ENCODE data around the gene PKIG. TPM values are rescaled to one million over a fixed set of nuclear protein-coding genes. Genes with fewer than 3 reads are reported as not detected.

Gene PKIG
- total and polyA plus RNA-seq, 2 experiments from 2014 or later = 29.7 to 33.2 TPM

- H3K4me3 ChIP-seq = peak overlapping the region; percentile 96
- no peaks in the 10 kb centered on the region for H3K79me2 ChIP-seq (replicated peaks; ENCODE audit: insufficient read depth)
- Mint-ChIP-seq H3K9me3 (peaks cover 24% of the 10 kb centered on the region), H3K4me3 (peak overlapping the region; percentile 79; the same call in 2 of the 3 replicates), H3K27me3 (ENCODE audit: insufficient read depth, low read depth, poor library complexity) (peaks cover 36% of the 10 kb centered on the region), H3K27ac (no peak overlapping the region), H3K4me1 (peaks cover 38% of the 10 kb centered on the region), H3K36me3 (ENCODE audit: low read depth) (peaks cover 21% of the 10 kb centered on the region)
- no peak for ATAC-seq
- peaks cover 22% of the 10 kb centered on the region for H3K4me1 ChIP-seq (ENCODE audit: insufficient read depth)
- no peaks in the 10 kb centered on the region; the same call in 1 of the 2 replicates for H4K20me1 ChIP-seq (replicated peaks; ENCODE audit: insufficient read depth)
- peaks cover 6% of the 10 kb centered on the region; the same call in 1 of the 2 replicates for H3F3A ChIP-seq (replicated peaks; ENCODE audit: low read depth)
- H3K27ac ChIP-seq (ENCODE audit: low read depth) = no peak overlapping the region
- H3K4me2 ChIP-seq = peak overlapping the region; percentile 100
- H2AFZ ChIP-seq = peak overlapping the region; percentile 78
- H3K9me2 ChIP-seq (ENCODE audit: insufficient read depth) = no peaks in the 10 kb centered on the region
- DNase-seq (ENCODE audit: low spot score) = no peak
- TF ChIP-seq, protein P1, sequence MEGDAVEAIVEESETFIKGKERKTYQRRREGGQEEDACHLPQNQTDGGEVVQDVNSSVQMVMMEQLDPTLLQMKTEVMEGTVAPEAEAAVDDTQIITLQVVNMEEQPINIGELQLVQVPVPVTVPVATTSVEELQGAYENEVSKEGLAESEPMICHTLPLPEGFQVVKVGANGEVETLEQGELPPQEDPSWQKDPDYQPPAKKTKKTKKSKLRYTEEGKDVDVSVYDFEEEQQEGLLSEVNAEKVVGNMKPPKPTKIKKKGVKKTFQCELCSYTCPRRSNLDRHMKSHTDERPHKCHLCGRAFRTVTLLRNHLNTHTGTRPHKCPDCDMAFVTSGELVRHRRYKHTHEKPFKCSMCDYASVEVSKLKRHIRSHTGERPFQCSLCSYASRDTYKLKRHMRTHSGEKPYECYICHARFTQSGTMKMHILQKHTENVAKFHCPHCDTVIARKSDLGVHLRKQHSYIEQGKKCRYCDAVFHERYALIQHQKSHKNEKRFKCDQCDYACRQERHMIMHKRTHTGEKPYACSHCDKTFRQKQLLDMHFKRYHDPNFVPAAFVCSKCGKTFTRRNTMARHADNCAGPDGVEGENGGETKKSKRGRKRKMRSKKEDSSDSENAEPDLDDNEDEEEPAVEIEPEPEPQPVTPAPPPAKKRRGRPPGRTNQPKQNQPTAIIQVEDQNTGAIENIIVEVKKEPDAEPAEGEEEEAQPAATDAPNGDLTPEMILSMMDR (conservative IDR thresholded peaks at IDR 0.05; ENCODE audit: low read depth in 2 of 2) = no peak
- no peak for TF ChIP-seq EZH2phosphoT487 (IDR thresholded peaks at IDR 0.05; ENCODE audit: unreplicated experiment)
- no peak for TF ChIP-seq JUNB (IDR thresholded peaks at IDR 0.05; ENCODE audit: unreplicated experiment)
- no peaks in the 10 kb centered on the region for H3K36me3 ChIP-seq (ENCODE audit: insufficient read depth)
- peaks cover 32% of the 10 kb centered on the region for H3K27me3 ChIP-seq (ENCODE audit: insufficient read depth)
These were observed 69.0 kb downstream of the PKIG start for GRCh38 chr20:44651434-44651683.

DNA sequence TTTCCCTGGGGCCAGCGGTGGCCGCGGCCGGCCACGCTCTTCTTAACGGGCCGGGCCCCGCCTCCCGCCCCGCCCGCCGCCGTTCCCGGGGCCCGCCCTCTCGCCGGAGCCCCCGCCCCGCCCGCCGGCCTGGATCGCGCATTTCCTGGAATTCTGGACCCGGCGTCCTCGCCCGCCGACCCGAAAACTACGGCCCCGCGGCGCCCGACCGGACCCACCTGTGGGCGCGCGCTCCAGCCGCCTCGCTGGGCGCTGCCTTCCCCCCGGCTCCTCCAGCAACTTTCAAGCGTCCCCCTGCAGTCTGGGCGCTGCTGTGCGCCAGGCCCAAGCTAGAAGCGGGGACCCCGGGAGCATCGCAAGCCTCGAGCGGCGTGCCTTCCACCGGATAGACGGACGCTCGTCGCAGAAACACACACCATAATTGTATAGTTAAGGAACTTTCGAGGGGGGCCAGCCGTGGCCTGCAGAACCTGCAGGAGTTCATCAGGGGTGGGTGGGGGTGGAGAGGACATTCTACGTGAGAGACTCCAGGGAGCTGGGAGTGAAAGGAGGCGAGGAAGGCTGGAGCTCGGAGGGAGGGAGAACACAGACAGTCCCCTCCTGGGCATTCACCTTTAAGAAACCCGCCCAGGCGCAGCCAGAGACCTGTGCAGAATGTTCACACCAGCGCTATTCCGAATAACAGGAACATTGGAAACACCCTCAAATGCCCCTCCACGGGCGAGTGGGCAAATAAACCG is 69.5 kb downstream of the PKIG start, which contains the start of gene ADA:
ADA (minus strand) TSS at position 16 of the 740 bp plus-strand sequence. CDS start 92 bp downstream, outside the sequence.
- Histone ChIP-seq H3F3A (replicated peaks; ENCODE audit: low read depth) (peaks cover 6% of the 10 kb centered on the region; the same call in 1 of the 2 replicates), H2AFZ (peak within 1 kb of the TSS; percentile 98), H3K9me2 (ENCODE audit: insufficient read depth) (no peaks in the 10 kb centered on the region), H3K4me2 (peak within 1 kb of the TSS; percentile 100), H4K20me1 (replicated peaks; ENCODE audit: insufficient read depth) (no peaks in the 10 kb centered on the region; the same call in 1 of the 2 replicates), H3K27ac (ENCODE audit: low read depth) (no peak within 1 kb of the TSS), H3K27me3 (ENCODE audit: insufficient read depth) (peaks cover 32% of the 10 kb centered on the region), H3K36me3 (ENCODE audit: insufficient read depth) (no peaks in the 10 kb centered on the region), H3K4me3 (peak within 1 kb of the TSS; percentile 96), H3K79me2 (replicated peaks; ENCODE audit: insufficient read depth) (no peaks in the 10 kb centered on the region), H3K4me1 (ENCODE audit: insufficient read depth) (peaks cover 17% of the 10 kb centered on the region)
- DNase-seq (ENCODE audit: low spot score) (peak; percentile 71), ATAC-seq (peak; percentile 71)
- peak; percentile 52; the same call in 1 of the 2 replicates for TF ChIP-seq POLR2AphosphoS5 (IDR thresholded peaks at IDR 0.05; ENCODE audit: low read depth)
- TF ChIP-seq, protein P1 (conservative IDR thresholded peaks at IDR 0.05; ENCODE audit: low read depth in 2 of 2) = no peak
- H3K4me1 Mint-ChIP-seq = peaks cover 36% of the 10 kb centered on the region
- no peak within 1 kb of the TSS for H3K27ac Mint-ChIP-seq
- peaks cover 21% of the 10 kb centered on the region for H3K36me3 Mint-ChIP-seq (ENCODE audit: low read depth)
- H3K9me3 Mint-ChIP-seq = peaks cover 24% of the 10 kb centered on the region
- H3K4me3 Mint-ChIP-seq = peak within 1 kb of the TSS; percentile 79
- peaks cover 31% of the 10 kb centered on the region for H3K27me3 Mint-ChIP-seq (ENCODE audit: insufficient read depth, low read depth, poor library complexity)

All from GM23338 (cell line).